Activated naive CD4-positive, alpha-beta T cell treated with anti-CD3 and anti-CD28 coated beads for 36 hours (primary cell): ENCODE measurements around the gene HECTD1. TPM values are rescaled to one million over a fixed set of nuclear protein-coding genes. Genes with fewer than 3 reads are reported as not detected.
"Not testable (repeated sequence)": the region's sequence is repeated elsewhere in the genome, so short reads cannot be mapped to it uniquely, and the experiment has no call there.

Experiments used
- CTCF ChIA-PET: fragments of 350-600 bp; sonication (Branson Sonifier 250); formaldehyde crosslinking; loops from one replicate; lab custom pipeline; 2021; ENCODE audit warnings: antibody characterized with exemption; lab: Charles Lee
- DNase-seq: peaks from one replicate; pipeline ENCODE4 v3.0.0-alpha.2; 2020
- H3K27ac Mint-ChIP-seq: one replicate; pipeline ENCODE4 v1.8.0; 2021; ENCODE audit warnings: mild to moderate bottlenecking, mixed read lengths
- H3K27me3 Mint-ChIP-seq: one replicate; pipeline ENCODE4 v1.8.0; 2021; ENCODE audit warnings: low read depth, mixed read lengths
- H3K36me3 Mint-ChIP-seq: one replicate; pipeline ENCODE4 v1.8.0; 2021; ENCODE audit warnings: low read depth, mixed read lengths
- H3K4me1 Mint-ChIP-seq: one replicate; pipeline ENCODE4 v1.8.0; 2021; ENCODE audit warnings: low read depth, mixed read lengths
- H3K4me3 Mint-ChIP-seq: one replicate; pipeline ENCODE4 v1.8.0; 2021; ENCODE audit warnings: mild to moderate bottlenecking, moderate library complexity, mixed read lengths
- H3K9me3 Mint-ChIP-seq: one replicate; pipeline ENCODE4 v1.8.0; 2021; ENCODE audit warnings: mixed read lengths
- intact Hi-C: fragments of 100-400 bp; cut with micrococcal nuclease; formaldehyde crosslinking; loops from one replicate; pipeline ENCODE4 v1.15.1; 2023
- total RNA-seq, 2 experiments: library from RNA; stranded (reverse); gene quantifications; one replicate each; pipeline ENCODE4 v1.2.3, GENCODE V29; 2021

Gene HECTD1
- total RNA-seq, 2 experiments from 2014 or later = 61.5 to 64.1 TPM

DNA sequence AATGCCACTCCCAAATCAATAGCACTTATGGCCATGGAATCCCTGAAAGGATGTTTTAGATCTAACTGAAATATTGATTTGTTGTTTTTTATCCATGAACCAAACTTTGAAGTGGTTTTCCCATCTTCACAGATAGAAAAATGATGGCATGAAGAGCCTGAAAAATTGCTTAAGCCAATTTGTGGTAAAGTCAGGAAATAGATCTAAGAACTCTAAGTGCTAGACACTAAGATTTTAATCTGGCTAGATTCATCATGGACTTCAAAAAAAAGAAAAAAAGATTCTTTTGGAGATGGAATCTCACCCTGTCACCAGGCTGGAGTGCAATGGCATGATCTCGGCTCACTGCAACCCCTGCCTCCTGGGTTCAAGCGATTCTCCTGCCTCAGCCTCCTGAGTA lies 136.4 kb downstream of the HECTD1 start:
- intact Hi-C loops = no loop called here
- Mint-ChIP-seq H3K9me3 (peaks cover 2% of the 10 kb centered on the region), H3K27me3 (no peaks in the 10 kb centered on the region)

DNA sequence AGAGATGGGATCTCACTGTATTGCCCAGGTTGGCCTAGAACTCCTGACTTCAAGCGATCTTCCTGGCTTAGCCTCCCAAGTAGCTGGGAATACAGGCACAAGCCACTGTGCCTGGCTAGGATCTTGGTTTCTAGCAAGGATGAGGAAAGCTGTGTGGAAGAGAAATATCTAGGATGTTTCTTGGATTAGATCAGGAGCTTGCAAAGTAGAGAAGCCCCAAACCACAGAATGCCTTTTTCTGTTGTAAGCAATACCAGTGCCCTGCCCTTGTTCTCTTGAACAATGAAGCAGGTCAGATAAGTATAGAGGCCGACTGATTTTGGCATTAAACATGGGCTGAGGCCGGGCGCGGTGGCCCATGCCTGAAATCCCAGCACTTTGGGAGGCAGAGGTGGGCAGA lies 137.2 kb downstream of the HECTD1 start:
- H3K27ac Mint-ChIP-seq = no peak overlapping the region
- intact Hi-C loops = no loop called here
- H3K27me3 Mint-ChIP-seq = no peaks in the 10 kb centered on the region
- H3K36me3 Mint-ChIP-seq = peaks cover 11% of the 10 kb centered on the region
- CTCF ChIA-PET = interaction anchor here (1.0 to 1.2 kb wide), 2 partner anchors 12 to 20 kb away, joined by 3 to 5 read pairs; no protein-coding TSS in a partner anchor
- H3K9me3 Mint-ChIP-seq = peaks cover 2% of the 10 kb centered on the region
- no peak overlapping the region for H3K4me3 Mint-ChIP-seq
- no peaks in the 10 kb centered on the region for H3K4me1 Mint-ChIP-seq
- no peak for DNase-seq

More for the DNA sequence above, 136.4 kb downstream of the HECTD1 start:
- H3K4me3 Mint-ChIP-seq = no peak overlapping the region
- peaks cover 13% of the 10 kb centered on the region for H3K36me3 Mint-ChIP-seq
- H3K4me1 Mint-ChIP-seq = no peaks in the 10 kb centered on the region
- DNase-seq = no peak
- CTCF ChIA-PET = no interaction called here
- H3K27ac Mint-ChIP-seq = no peak overlapping the region

DNA sequence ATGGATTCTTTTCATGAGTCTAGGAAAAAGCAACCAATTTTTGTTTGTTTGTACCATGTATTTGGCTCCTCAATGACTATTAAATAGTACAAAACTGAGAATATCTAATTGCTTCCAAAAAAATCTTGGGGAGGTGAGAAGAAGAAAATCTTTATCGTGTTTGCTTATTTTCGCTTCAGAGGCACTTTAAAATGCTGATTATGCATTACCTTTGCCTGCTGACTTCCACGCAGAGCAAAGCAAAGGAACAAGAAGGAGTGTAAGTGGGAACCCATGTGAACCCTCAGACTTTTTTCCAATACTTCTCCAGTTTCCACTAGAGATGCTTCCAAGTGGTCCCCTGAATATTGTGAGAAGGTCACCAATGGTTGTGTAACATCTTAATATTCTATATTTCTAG lies 138.2 kb downstream of the HECTD1 start:
- Mint-ChIP-seq H3K27ac (no peak overlapping the region), H3K4me1 (no peaks in the 10 kb centered on the region), H3K9me3 (no peaks in the 10 kb centered on the region), H3K36me3 (peaks cover 7% of the 10 kb centered on the region), H3K4me3 (no peak overlapping the region), H3K27me3 (no peaks in the 10 kb centered on the region)
- CTCF ChIA-PET = no interaction called here
- DNase-seq = no peak
- intact Hi-C loops = no loop called here

DNA sequence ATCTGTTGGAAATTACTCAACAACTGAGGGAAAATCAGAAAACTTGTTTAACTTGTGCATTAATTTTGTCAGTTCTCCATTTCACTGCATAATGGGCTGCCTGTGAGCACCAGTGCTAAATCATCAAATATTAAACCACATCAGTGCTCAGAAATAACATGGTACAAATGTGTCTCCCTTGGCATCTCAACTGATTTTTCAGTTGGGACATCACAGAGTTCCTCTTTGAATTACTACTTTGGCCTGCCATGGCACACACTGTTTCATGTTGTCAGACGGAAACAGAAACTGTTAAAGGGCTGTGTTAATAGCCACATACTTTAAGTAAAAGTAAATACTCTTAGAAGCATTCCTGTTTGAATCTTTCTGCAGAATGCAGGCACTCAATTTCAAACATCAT lies 139.4 kb downstream of the HECTD1 start:
- no peak overlapping the region for H3K4me3 Mint-ChIP-seq
- peaks cover 4% of the 10 kb centered on the region for H3K36me3 Mint-ChIP-seq
- H3K4me1 Mint-ChIP-seq = no peaks in the 10 kb centered on the region
- H3K27me3 Mint-ChIP-seq = no peaks in the 10 kb centered on the region
- H3K27ac Mint-ChIP-seq = no peak overlapping the region
- DNase-seq = no peak
- intact Hi-C loops = no loop called here
- no peaks in the 10 kb centered on the region for H3K9me3 Mint-ChIP-seq
- CTCF ChIA-PET = interaction anchor here (0.6 to 0.7 kb wide), 2 partner anchors 33 to 93 kb away, joined by 3 to 4 read pairs; no protein-coding TSS in a partner anchor

DNA sequence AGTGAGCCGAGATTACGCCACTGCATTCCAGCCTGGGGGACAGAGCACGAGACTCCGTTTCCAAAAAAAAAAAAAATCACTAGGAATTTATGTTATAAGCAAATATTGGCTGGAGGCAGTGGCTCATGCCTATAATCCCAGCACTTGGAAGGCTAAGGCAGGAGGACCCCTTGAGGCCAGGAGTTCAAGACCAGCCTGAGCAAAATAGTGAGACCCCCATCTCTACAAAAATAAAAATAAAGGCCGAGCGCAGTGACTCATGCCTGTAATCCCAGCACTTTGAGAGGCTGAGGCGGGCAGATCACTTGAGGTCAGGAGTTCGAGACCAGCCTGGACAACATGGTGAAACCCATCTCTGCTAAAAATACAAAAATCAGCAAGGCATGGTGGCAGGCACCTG lies 144.7 kb downstream of the HECTD1 start:
- H3K4me3 Mint-ChIP-seq, H3K4me1 Mint-ChIP-seq, H3K9me3 Mint-ChIP-seq, CTCF ChIA-PET, H3K36me3 Mint-ChIP-seq, DNase-seq, H3K27ac Mint-ChIP-seq, H3K27me3 Mint-ChIP-seq, intact Hi-C loops: not testable (repeated sequence)

DNA sequence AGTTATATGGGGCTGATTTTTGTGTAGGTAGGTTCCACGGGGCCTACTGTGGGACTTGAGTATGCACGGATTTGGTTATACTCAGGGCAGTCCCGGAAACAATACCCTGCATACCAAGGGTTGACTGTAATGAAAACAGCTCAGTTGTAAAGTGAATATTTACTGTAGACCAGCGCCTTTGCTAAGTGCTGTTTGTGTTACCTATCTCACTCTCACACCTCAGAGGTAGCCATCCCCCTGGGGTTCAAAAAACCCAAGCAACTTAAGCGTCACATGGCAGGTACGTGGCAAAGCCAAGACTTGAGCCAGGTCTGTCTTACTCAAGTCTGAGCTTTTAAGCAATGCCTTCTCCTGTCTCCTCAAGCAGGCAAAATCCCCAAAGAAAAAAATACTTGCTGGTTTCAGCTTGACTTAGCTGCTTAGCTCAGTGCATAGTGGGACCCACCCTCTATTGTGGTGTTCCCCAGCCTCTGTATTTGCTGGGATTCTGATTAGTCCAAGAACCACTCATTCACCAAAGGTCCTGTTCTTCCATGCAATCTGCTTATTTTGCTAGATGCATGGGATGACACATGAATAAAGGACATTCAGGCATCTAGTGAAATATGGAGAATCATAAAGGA lies 147.2 kb downstream of the HECTD1 start:
- intact Hi-C loops = no loop called here
- DNase-seq = no peak
- CTCF ChIA-PET = no interaction called here
- no peak overlapping the region for H3K4me3 Mint-ChIP-seq
- no peaks in the 10 kb centered on the region for H3K9me3 Mint-ChIP-seq
- no peak overlapping the region for H3K27ac Mint-ChIP-seq
- H3K36me3 Mint-ChIP-seq = no peaks in the 10 kb centered on the region
- no peaks in the 10 kb centered on the region for H3K27me3 Mint-ChIP-seq
- H3K4me1 Mint-ChIP-seq = peaks cover 13% of the 10 kb centered on the region

DNA sequence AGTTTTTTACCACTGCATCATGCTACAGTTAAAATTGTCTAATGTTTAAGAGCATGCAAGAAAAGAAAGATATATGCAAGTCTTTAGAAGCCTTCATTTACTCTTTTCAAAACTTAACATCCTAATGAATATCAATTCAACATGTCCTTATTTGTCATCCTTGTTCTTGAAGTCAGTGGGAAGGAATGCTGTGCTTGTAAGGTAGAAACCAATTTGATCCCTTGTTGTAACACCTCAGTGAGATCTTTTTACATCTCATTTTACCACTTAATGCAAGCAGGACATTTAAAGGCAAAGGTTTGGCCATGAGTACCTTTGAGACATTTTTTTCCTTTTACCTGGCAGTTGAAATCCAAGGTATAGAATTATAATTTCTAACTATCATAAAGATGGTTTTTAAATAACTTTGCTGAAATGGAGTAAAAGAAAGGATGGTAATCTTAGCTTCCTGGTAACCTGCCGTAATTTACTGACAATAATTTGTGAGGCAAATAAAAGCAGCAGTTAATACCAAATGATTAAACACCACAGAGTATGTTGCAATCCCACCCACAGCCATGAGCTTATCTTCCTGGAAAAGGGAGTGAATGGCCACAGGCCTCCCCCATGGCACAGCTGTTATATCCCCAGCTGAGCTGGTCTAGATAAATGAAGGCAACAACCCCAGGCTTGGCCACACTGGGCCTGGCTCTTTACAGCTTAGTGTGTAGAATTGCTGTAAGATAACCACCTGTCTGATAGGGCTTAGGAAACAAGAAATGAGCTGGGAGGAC lies 148.3 kb downstream of the HECTD1 start:
- intact Hi-C loops = no loop called here
- Mint-ChIP-seq H3K4me1 (peaks cover 13% of the 10 kb centered on the region), H3K36me3 (no peaks in the 10 kb centered on the region), H3K4me3 (no peak overlapping the region), H3K9me3 (no peaks in the 10 kb centered on the region), H3K27me3 (no peaks in the 10 kb centered on the region), H3K27ac (no peak overlapping the region)
- CTCF ChIA-PET = interaction anchor here (0.6 to 1.0 kb wide), 2 partner anchors 23 to 78 kb away, joined by 3 read pairs; no protein-coding TSS in a partner anchor
- DNase-seq = no peak

DNA sequence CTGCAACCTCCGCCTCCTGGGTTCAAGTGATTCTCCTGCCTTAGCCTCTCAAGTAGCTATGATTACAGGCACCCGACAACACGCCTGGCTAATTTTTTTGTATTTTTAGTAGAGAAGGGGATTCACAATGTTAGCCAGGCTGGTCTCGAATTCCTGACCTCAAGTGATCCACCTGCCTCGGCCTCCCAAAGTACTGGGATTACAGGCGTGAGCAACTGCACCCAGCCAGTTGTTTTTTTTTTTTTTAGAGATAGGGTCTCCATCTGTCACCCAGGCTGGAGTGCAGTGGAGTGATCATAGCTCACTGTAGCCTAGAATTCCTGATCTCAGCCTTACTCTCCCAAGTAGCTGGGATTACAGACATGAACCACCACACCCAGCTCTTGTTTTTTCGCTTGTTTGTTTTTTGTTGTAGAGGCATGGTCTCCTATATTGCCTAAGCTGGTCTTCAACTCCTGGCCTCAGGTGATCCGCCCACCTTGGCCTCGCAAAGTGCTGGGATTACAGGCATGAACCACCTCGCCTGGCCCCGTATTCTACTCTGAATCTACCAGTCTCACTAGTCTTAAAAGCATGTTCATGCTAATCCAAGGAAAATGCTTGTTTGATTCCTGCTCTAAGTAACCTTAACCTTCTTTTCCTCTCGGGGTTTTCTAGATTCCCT lies 149.8 kb downstream of the HECTD1 start:
- no peak overlapping the region for H3K27ac Mint-ChIP-seq
- intact Hi-C loops = no loop called here
- H3K4me1 Mint-ChIP-seq = peaks cover 13% of the 10 kb centered on the region
- no peaks in the 10 kb centered on the region for H3K36me3 Mint-ChIP-seq
- no peak for DNase-seq
- no peaks in the 10 kb centered on the region for H3K27me3 Mint-ChIP-seq
- H3K4me3 Mint-ChIP-seq = no peak overlapping the region
- no peaks in the 10 kb centered on the region for H3K9me3 Mint-ChIP-seq
- CTCF ChIA-PET = interaction anchor here (1.2 kb wide), 1 partner anchor 25 kb away, joined by 3 read pairs; no protein-coding TSS in a partner anchor

DNA sequence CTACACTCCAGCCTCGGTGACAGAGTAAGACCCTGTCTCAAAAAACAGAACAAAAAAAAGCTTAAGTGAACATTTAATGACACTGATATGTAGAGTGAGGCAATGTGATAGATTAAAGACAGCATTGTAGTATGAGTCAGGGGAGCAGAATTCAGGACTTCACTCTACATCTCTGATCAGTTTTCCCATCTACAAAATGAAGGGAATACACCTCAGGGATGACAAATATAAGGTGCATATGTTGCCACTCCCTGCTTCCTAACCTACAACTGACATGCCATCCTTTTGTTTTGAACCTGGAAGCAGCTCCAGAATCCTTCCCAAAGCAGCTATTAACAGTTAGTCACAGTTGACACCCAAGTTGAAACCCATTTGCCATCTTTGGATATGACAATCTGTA lies 150.6 kb downstream of the HECTD1 start:
- no peak for DNase-seq
- CTCF ChIA-PET = interaction anchor here (1.0 to 1.2 kb wide), 2 partner anchors 26 to 33 kb away, joined by 3 to 4 read pairs; no protein-coding TSS in a partner anchor

DNA sequence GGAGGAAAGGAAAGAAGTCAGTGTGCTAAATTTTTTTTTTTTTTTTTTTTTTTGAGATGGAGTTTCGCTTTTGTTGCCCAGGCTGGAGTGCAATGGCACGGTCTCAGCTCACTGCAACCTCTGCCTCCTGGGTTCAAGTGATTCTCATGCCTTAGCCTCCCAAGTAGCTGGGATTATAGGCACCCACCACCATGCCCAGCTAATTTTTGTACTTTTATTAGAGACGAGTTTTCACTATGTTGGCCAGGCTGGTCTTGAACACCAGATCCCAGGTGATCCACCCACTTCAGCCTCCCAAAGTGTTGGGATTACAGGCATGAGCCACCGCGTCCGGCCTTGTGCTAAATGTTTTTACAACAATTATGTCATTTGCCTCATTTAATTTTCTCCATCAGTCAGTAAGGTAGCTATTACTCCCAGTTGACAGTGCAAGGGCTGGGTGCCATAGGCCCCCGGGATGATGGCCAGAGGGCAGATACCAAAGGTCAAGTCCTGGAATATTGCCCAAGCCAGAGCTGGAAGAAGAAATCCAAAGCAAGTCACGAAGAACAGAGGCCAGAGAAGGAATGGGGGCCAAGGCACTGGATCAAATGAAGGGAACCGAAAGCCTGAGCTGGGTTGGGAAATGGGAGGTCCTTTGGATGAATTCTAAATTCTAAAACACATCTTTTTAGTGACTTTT lies 154.5 kb downstream of the HECTD1 start:
- H3K9me3 Mint-ChIP-seq, DNase-seq, H3K36me3 Mint-ChIP-seq, H3K4me3 Mint-ChIP-seq, H3K27ac Mint-ChIP-seq, H3K4me1 Mint-ChIP-seq, intact Hi-C loops, H3K27me3 Mint-ChIP-seq: not testable (repeated sequence)
- CTCF ChIA-PET = interaction anchor here (0.6 to 1.2 kb wide), 2 partner anchors 29 to 53 kb away, joined by 3 to 4 read pairs; no protein-coding TSS in a partner anchor

More for the DNA sequence above, 150.6 kb downstream of the HECTD1 start:
- H3K36me3 Mint-ChIP-seq = no peaks in the 10 kb centered on the region
- H3K4me3 Mint-ChIP-seq = no peak overlapping the region
- H3K27me3 Mint-ChIP-seq = no peaks in the 10 kb centered on the region
- H3K27ac Mint-ChIP-seq = no peak overlapping the region
- no peaks in the 10 kb centered on the region for H3K9me3 Mint-ChIP-seq
- peaks cover 13% of the 10 kb centered on the region for H3K4me1 Mint-ChIP-seq
- intact Hi-C loops = no loop called here

DNA sequence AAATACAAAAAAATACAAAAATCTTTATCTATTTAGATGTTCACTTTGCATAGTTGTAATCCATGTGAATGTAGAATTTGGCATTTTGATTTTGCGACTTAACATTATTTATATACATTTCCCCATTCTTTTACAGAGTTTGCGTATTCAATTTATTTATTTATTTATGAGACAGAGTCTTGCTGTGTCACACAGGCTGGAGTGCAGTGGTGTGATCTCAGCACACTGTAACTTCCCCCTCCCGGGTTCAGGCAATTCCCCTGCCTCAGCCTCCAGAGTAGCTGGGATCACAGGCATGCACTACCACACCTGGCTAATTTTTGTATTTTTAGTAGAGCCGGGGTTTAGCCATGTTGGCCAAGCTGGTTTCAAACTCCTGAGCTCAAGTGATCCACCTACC lies 156.1 kb downstream of the HECTD1 start:
- no peaks in the 10 kb centered on the region for H3K27me3 Mint-ChIP-seq
- H3K4me3 Mint-ChIP-seq = no peak overlapping the region
- DNase-seq = no peak
- intact Hi-C loops = no loop called here
- no peaks in the 10 kb centered on the region for H3K36me3 Mint-ChIP-seq
- H3K4me1 Mint-ChIP-seq = peaks cover 5% of the 10 kb centered on the region
- H3K9me3 Mint-ChIP-seq = no peaks in the 10 kb centered on the region
- no peak overlapping the region for H3K27ac Mint-ChIP-seq
- CTCF ChIA-PET = no interaction called here

DNA sequence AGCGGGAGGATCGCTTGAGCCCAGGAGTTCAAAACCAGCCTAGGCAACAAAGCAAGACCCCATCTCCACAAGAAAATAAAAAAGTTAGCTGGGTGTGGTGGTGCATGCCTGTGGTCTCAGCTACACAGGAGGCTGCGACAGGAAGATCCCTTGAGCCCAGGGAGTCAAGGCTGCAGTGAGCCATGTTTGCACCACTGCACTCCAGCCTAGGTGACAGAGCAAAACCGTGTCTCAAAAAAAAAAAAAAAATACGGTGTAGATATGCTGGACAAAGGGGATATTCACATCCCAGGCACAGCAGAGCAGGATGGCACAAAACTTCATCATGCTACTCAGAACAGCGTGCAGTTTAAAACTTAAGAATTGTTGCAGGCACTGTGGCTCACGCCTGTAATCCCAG lies 156.6 kb downstream of the HECTD1 start:
- no peak overlapping the region for H3K27ac Mint-ChIP-seq
- H3K4me3 Mint-ChIP-seq = no peak overlapping the region
- H3K9me3 Mint-ChIP-seq = no peaks in the 10 kb centered on the region
- no peak for DNase-seq
- CTCF ChIA-PET = no interaction called here
- H3K4me1 Mint-ChIP-seq = peaks cover 5% of the 10 kb centered on the region
- H3K36me3 Mint-ChIP-seq = no peaks in the 10 kb centered on the region
- intact Hi-C loops = no loop called here
- no peaks in the 10 kb centered on the region for H3K27me3 Mint-ChIP-seq
